Sigmoid colon (tissue), 4 donors: ENCODE measurements around the gene APOL6.

Experiments
- CTCF ChIP-seq, 4 experiments: fragments of 450-650 bp in 3 of 4; fragments of 200-600 bp in 1 of 4; IDR thresholded peaks; one replicate each; pipeline ENCODE4 v1.5.1; 2016 to 2019; ENCODE audit warnings: antibody characterized with exemption in 4 of 4, mild to moderate bottlenecking in 3 of 4, moderate library complexity in 2 of 4
- POLR2AphosphoS5 ChIP-seq, 4 donors: sonication (generic); formaldehyde crosslinking; IDR thresholded peaks; one replicate each; pipeline ENCODE4 v1.6.1; 2017; ENCODE audit warnings: antibody characterized with exemption in 4 of 4

GRCh38 chr22:35649636-35650250 lies 1.5 kb downstream of the APOL6 start:
- no peak for TF ChIP-seq CTCF (IDR thresholded peaks at IDR 0.05)
- TF ChIP-seq POLR2AphosphoS5 (IDR thresholded peaks at IDR 0.05), result no peak
